Stimulated activated CD4-positive, alpha-beta T cell treated with anti-CD3 and anti-CD28 coated beads, Interleukin-12 subunit alpha, Interleukin-12 subunit beta, amount 100 ng/mL, for 4 hours (primary cell): Measurements from ENCODE around the gene NDUFA12.

ENCODE experiments used
- DNase-seq: peaks from one replicate; pipeline ENCODE4 v3.0.0-alpha.2; 2020

NDUFA12 gene

GRCh38 chr12:94930772-94931171, 72.7 kb downstream of the NDUFA12 start:
- no peak for DNase-seq

GRCh38 chr12:94930216-94930654, 73.3 kb downstream of the NDUFA12 start:
- no peak for DNase-seq

GRCh38 chr12:94929780-94930179, 73.7 kb downstream of the NDUFA12 start:
- no peak for DNase-seq

- DNase-seq = no peak
Observed at GRCh38 chr12:94925729-94926128, 77.8 kb downstream of the NDUFA12 start.

GRCh38 chr12:94925206-94925605, 78.3 kb downstream of the NDUFA12 start:
- no peak for DNase-seq

GRCh38 chr12:94922561-94922960, 80.9 kb downstream of the NDUFA12 start:
- DNase-seq = no peak
